Measurements from ENCODE around the gene SH3BP1. TPM values are rescaled to one million over a fixed set of nuclear protein-coding genes. Genes with fewer than 3 reads are reported as not detected.

SH3BP1 gene
- polyA plus RNA-seq, 2 of the 4 experiments (the other 2 are of a cell fraction): 1.8 to 2.7 TPM

GRCh38 chr22:37616201-37617083, 23.0 kb upstream of the SH3BP1 start:
- DNase-seq (ENCODE audit: low read depth in 1 of 2, low spot score in 1 of 2): no peak
- TF ChIP-seq ATOH8 (CRISPR knock-in tag; IDR thresholded peaks at IDR 0.05; ENCODE audit: low read depth): no peak
- CTCF ChIA-PET: interaction anchor here (0.9 to 2.2 kb wide), 6 partner anchors 9 to 175 kb away, joined by 3 to 9 read pairs (median 4); no protein-coding TSS in a partner anchor
- Histone ChIP-seq H3K4me1 (no peaks in the 10 kb centered on the region), H3K9me3 (no peaks in the 10 kb centered on the region), H3K4me2 (no peak overlapping the region), H3K27ac (no peak overlapping the region), H3K4me3 (no peak overlapping the region)
- WGBS (ENCODE audit: missing lambda C conversion rate): 91% methylated on average over 13 of the region's 27 CpGs
- POLR2A ChIA-PET: interaction anchor here (1.3 kb wide), 1 partner anchor 8 kb away, joined by 3 read pairs; no protein-coding TSS in a partner anchor
- ATAC-seq: 0 out of 6 replicates have a peak, but pooled peaks of 1 of the 2 experiments have one; percentile 26
- no peak for FAIRE-seq

- no peak overlapping the region for H3K4me3 ChIP-seq
- no peaks in the 10 kb centered on the region for H3K9me3 ChIP-seq
- no peaks in the 10 kb centered on the region for H3K4me1 ChIP-seq
- ATAC-seq: no peak
- POLR2A ChIA-PET: no interaction called here
- FAIRE-seq: no peak
- TF ChIP-seq POLR2AphosphoS2 (conservative IDR thresholded peaks at IDR 0.05; ENCODE audit: low read length) (no peak), NR3C1 (IDR thresholded peaks at IDR 0.05) (no peak), E2F6 (IDR thresholded peaks at IDR 0.05; ENCODE audit: borderline replicate concordance, low read depth) (no peak), RFX5 (IDR thresholded peaks at IDR 0.05) (no peak), RAD21 (conservative IDR thresholded peaks at IDR 0.05 in 1 of 2, IDR thresholded peaks at IDR 0.05 in 1 of 2) (no peak), HES2 (IDR thresholded peaks at IDR 0.05) (no peak), JUNB (IDR thresholded peaks at IDR 0.05) (no peak), BCL3 (IDR thresholded peaks at IDR 0.05) (no peak), HMGXB4 (CRISPR knock-in tag; IDR thresholded peaks at IDR 0.05; ENCODE audit: borderline replicate concordance) (no peak), CTCF (IDR thresholded peaks at IDR 0.05) (no peak), SREBF2 (IDR thresholded peaks at IDR 0.05) (no peak), PHF8 (IDR thresholded peaks at IDR 0.05; ENCODE audit: borderline replicate concordance, low read depth) (no peak)
- H3K4me2 ChIP-seq: no peak overlapping the region
- CTCF ChIA-PET: interaction anchor here (0.6 to 7.1 kb wide), 9 partner anchors 10 to 175 kb away, joined by 3 to 36 read pairs (median 5); no protein-coding TSS in a partner anchor
- DNase-seq (ENCODE audit: low read depth in 1 of 2, low spot score in 1 of 2): no peak
- 100% methylated on average over 1 of the region's 1 CpG for WGBS (ENCODE audit: missing lambda C conversion rate)
- H3K27ac ChIP-seq: no peak overlapping the region
Measured at GRCh38 chr22:37617431-37617830, 22.0 kb upstream of the SH3BP1 start.
